Lung (tissue), 12 donors: ENCODE measurements around the gene PRPSAP1. TPM values are rescaled to one million over a fixed set of nuclear protein-coding genes. Genes with fewer than 3 reads are reported as not detected.

Source experiments
- ATAC-seq: fragments of 200-7000 bp; cut with Tn5 transposase; one replicate; pipeline ENCODE4 v1.9.1; 2020; ENCODE audit warnings: moderate number of reproducible peaks; ENCODE audit not compliant: insufficient read depth, low FRiP score
- DNase-seq, 3 donors: peaks; one replicate each; pipeline ENCODE4 v3.0.0-alpha.2; 2013 to 2017
- H3K27ac ChIP-seq, 2 donors: one replicate each; pipeline ENCODE4 v1.5.1; 2013; ENCODE audit warnings: mild to moderate bottlenecking in 2 of 2, moderate library complexity in 2 of 2, control low read depth in 1 of 2, inconsistent platforms in 1 of 2, low read depth in 1 of 2, low read length in 1 of 2
- H3K27me3 ChIP-seq, 3 donors: one replicate each; pipeline ENCODE4 v1.5.1; 2013; ENCODE audit warnings: low read length in 2 of 3; ENCODE audit not compliant: control insufficient read depth in 3 of 3, insufficient read depth in 3 of 3
- H3K36me3 ChIP-seq, 4 donors: one replicate each; pipeline ENCODE4 v1.5.1; 2013; ENCODE audit warnings: low read length in 4 of 4, mild to moderate bottlenecking in 1 of 4, moderate library complexity in 1 of 4; ENCODE audit not compliant: control insufficient read depth in 4 of 4, insufficient read depth in 4 of 4
- H3K4me1 ChIP-seq, 5 donors: one replicate each; pipeline ENCODE4 v1.5.1; 2013; ENCODE audit warnings: low read length in 5 of 5, mild to moderate bottlenecking in 2 of 5, moderate library complexity in 1 of 5; ENCODE audit not compliant: control insufficient read depth in 5 of 5, insufficient read depth in 5 of 5
- H3K4me3 ChIP-seq: one replicate; pipeline ENCODE4 v1.5.1; 2013; ENCODE audit warnings: mild to moderate bottlenecking, control low read depth, moderate library complexity
- H3K9ac ChIP-seq, 2 donors: one replicate each; pipeline ENCODE4 v1.5.1; 2013; ENCODE audit warnings: low read length in 2 of 2, control low read depth in 1 of 2; ENCODE audit not compliant: insufficient read depth in 1 of 2
- H3K9me3 ChIP-seq, 4 donors: one replicate each; pipeline ENCODE4 v1.5.1; 2013; ENCODE audit warnings: low read length in 3 of 4, mild to moderate bottlenecking in 1 of 4, moderate library complexity in 1 of 4; ENCODE audit not compliant: control insufficient read depth in 4 of 4, insufficient read depth in 3 of 4
- CTCF ChIP-seq: IDR thresholded peaks from 2 replicates; pipeline ENCODE4 v1.5.1; 2012; ENCODE audit warnings: mild to moderate bottlenecking; ENCODE audit errors: control extremely low read depth, extremely low read depth
- WGBS, 2 donors: extraction: QIAGEN DNeasy Blood & Tissue Kit; methylation state at CpG; one replicate each; pipeline ENCODE4 v1.1.7; 2013; 5-methylcytosine and 5-hydroxymethylcytosine counted together
- polyA plus RNA-seq, 2 donors: library from polyadenylated mRNA; stranded (reverse); fragments of 200-250 nt; gene quantifications; one replicate each; pipeline ENCODE4 v1.2.1, GENCODE V29; 2013
- total RNA-seq, 2 donors: library from RNA; depleted of rRNA in 1 of 2; stranded (reverse); fragments of >200 nt in 1 of 2; gene quantifications; one replicate each; pipeline ENCODE4 v1.2.1, GENCODE V29; 2014 to 2021
- donor health status: control.
- donor health status: control.
- donor health status: Bipolar disorder and iron deficiency.
- donor health status: healthy.
- donor health status: DM: yes; HTN: yes; CAD: no.

The PRPSAP1 gene
- total and polyA plus RNA-seq, 4 donors: 29.8 to 74.7 (median 34.6) TPM

DNA sequence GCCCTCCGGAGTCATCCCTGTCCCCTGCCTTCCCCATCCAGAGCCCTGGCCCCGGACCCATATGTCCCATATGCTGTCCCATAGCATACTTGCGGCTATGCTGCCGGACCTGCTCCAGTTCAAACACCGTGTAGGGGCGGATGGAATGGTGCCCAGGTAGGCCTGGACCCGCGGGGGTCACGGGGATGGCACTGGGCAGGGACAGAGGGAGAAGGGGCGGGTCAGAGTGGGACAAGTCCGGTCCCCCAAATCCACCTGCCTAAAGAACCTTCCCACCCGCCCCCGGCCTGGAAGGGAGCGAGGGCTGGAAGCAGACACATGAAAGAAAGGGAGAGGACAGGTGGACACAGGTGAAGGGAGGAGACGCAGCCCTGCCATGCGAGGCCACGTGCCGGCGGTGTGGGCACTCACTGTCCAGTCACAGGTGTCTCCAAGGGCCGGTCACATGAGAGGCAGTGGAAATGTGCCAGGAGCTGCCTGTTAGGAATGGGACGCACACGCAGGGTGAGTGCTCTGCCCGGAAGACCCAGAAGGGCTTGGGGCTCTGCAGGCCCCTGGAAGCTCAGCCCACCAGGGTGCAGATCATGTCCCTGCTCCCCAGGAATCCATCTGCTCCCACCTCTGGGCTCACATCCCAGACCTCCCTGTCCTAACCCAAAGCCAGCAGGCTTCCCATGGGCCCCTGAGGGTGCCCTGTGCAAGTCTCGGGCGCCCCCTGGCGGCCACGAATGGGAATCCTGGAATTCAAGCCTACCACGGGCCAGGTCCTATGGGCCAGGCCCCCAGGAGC is 74.6 kb downstream of the PRPSAP1 start:
- no peak overlapping the region for H3K9ac ChIP-seq
- DNase-seq: peak; percentile 84 to 90 (median 87)
- no peak overlapping the region for H3K27ac ChIP-seq
- peak; percentile 95 for TF ChIP-seq CTCF
- no peak overlapping the region for H3K4me3 ChIP-seq
- 57 to 69% methylated on average over 28 of the region's 28 CpGs for WGBS, 2 donors
- peaks cover 0 to 10% (median 3%) of the 10 kb centered on the region in 5 donors for H3K4me1 ChIP-seq
- ATAC-seq: peak; percentile 91
- H3K27me3 ChIP-seq: no peaks in the 10 kb centered on the region
- H3K36me3 ChIP-seq: peaks cover 0 to 4% (median 0%) of the 10 kb centered on the region in 4 donors
- no peaks in the 10 kb centered on the region for H3K9me3 ChIP-seq

DNA sequence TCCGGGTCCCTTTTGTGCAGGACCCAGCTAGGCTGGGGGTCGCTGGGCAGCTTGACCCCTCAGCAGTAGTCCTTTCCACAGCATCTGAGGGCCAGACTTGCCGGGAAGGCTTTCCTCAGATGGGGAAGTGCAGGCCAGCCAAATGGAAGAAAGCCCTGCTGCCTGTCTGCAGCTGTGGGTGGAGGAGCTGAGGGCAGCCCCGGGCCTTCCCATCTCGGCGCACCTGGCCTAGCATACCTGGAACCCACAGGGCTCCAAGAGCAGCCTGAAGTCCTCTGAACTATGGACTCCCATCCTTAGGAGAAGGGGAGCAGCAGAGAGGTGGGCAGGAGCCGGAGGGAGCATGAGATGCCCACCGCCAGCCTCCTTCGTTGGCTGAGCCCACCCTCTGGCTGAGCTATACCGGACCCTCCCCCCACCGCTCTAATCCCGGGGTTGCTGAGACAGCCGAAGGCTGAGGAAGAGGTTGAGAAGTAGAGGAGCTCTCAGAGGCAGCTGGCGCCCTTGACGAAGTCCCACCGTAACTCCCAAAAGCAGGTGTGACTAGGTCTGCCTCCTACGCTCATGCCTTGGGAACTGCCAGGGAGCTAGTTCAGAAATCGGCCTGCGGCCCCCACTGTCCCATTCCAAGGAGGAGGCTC is 75.3 kb downstream of the PRPSAP1 start:
- H3K27me3 ChIP-seq: no peaks in the 10 kb centered on the region
- no peak for TF ChIP-seq CTCF
- H3K9ac ChIP-seq: no peak overlapping the region
- H3K36me3 ChIP-seq: peaks cover 0 to 4% (median 0%) of the 10 kb centered on the region in 4 donors
- ATAC-seq (no peak), DNase-seq (no peak)
- peaks cover 0 to 17% (median 3%) of the 10 kb centered on the region in 5 donors for H3K4me1 ChIP-seq
- H3K4me3 ChIP-seq: no peak overlapping the region
- 90 to 94% methylated on average over 19 of the region's 19 CpGs for WGBS, 2 donors
- H3K27ac ChIP-seq: no peak overlapping the region
- H3K9me3 ChIP-seq: no peaks in the 10 kb centered on the region

DNA sequence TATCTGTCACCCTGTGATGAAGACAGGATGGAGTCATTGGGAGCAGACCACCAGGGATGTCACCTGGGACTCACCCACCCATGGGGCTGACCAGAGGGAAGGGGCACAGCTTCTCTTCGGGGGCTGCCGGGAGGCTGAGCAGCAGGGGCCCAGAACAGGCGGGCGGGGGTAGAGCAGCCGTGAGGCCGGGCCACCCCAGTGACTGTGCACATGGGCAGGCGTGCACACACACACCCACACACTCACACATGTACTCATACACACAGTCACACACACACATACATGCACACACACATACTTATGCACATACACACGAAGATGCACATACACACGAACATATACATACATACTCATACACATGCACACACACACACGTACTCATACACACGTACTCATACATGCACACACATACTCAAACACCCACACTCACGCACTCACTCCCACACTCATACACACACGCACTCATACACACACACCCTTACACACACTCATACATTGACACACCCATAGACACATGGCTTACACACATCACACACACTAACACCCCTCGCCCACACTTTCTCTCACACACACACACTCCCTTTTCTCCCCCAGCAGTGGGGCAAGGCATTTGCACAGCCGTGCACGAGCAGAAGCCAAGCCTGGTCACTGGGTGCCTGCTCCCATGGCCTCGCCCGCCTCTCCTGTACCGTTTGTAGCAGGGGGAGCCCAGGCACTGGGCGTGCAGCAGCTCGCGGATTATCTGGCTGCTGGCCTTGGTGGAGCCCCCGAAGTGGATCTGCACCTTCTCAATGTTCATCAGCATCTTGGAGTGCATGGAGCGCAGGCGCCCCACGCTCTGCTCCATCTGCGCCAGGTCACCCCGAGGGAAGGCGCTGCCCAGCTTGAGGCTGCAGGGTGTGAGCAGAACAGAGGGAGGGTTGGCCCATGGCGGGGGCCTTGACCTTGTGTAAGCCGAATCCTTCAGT is 76.1 kb downstream of the PRPSAP1 start:
- no peak overlapping the region for H3K9ac ChIP-seq
- TF ChIP-seq CTCF: no peak
- DNase-seq (no peak), ATAC-seq (no peak)
- 93 to 94% methylated on average over 31 of the region's 31 CpGs for WGBS, 2 donors
- no peak overlapping the region for H3K27ac ChIP-seq
- no peaks in the 10 kb centered on the region for H3K9me3 ChIP-seq
- H3K4me3 ChIP-seq: no peak overlapping the region
- H3K27me3 ChIP-seq: no peaks in the 10 kb centered on the region
- H3K4me1 ChIP-seq: peaks cover 0 to 24% (median 5%) of the 10 kb centered on the region in 5 donors
- H3K36me3 ChIP-seq: peaks cover 0 to 4% (median 0%) of the 10 kb centered on the region in 4 donors
